Tibial nerve (tissue), 4 donors: ENCODE measurements around the gene PALB2. TPM values are rescaled to one million over a fixed set of nuclear protein-coding genes. Genes with fewer than 3 reads are reported as not detected.

Experiments used
- DNase-seq, 2 donors: peaks; one replicate each; pipeline ENCODE4 v3.0.0-alpha.2; 2019; ENCODE audit warnings: low spot score in 2 of 2
- H3K27ac ChIP-seq, 4 donors: fragments of 200-600 bp; sonication (generic) in 3 of 4; one replicate each; pipeline ENCODE4 v1.5.1; 2017 to 2019; ENCODE audit warnings: mild to moderate bottlenecking in 1 of 4
- H3K27me3 ChIP-seq, 2 donors: fragments of 200-600 bp; sonication (generic) in 1 of 2; one replicate each; pipeline versions ENCODE4 v1.5.1 to v1.6.0; 2017 to 2019
- H3K36me3 ChIP-seq, 3 donors: fragments of 200-600 bp; sonication (generic); one replicate each; pipeline ENCODE4 v1.5.1; 2018 to 2019
- H3K4me1 ChIP-seq, 4 donors: fragments of 200-600 bp; sonication (generic) in 3 of 4; one replicate each; pipeline ENCODE4 v1.5.1; 2017 to 2019
- H3K4me3 ChIP-seq, 4 donors: fragments of 200-600 bp; sonication (generic) in 3 of 4; one replicate each; pipeline ENCODE4 v1.5.1; 2017 to 2019; ENCODE audit warnings: mild to moderate bottlenecking in 1 of 4, moderate library complexity in 1 of 4
- H3K9me3 ChIP-seq, 4 donors: fragments of 200-600 bp; sonication (generic) in 3 of 4; one replicate each; pipeline ENCODE4 v1.5.1; 2017 to 2019
- CTCF ChIP-seq, 5 experiments: fragments of 200-600 bp in 3 of 5; fragments of 450-650 bp in 2 of 5; sonication (generic) in 3 of 5; IDR thresholded peaks; one replicate each; pipeline ENCODE4 v1.5.1; 2016 to 2019; ENCODE audit warnings: antibody characterized with exemption in 5 of 5, mild to moderate bottlenecking in 3 of 5, moderate library complexity in 2 of 5
- EP300 ChIP-seq, 2 donors: sonication (generic); formaldehyde crosslinking; IDR thresholded peaks; one replicate each; pipeline ENCODE4 v1.6.1; 2017; ENCODE audit warnings: antibody characterized with exemption in 2 of 2, mild to moderate bottlenecking in 1 of 2
- POLR2A ChIP-seq, 2 donors: fragments of 450-650 bp; IDR thresholded peaks; one replicate each; pipeline ENCODE4 v1.6.1; 2017; ENCODE audit warnings: antibody characterized with exemption in 2 of 2, mild to moderate bottlenecking in 2 of 2, moderate library complexity in 2 of 2
- WGBS, 2 donors: methylation state at CpG; one replicate each; pipeline ENCODE4 v1.1.5; 2018; 5-methylcytosine and 5-hydroxymethylcytosine counted together
- total RNA-seq, 4 donors: library from RNA; depleted of rRNA; stranded (reverse); fragments of >200 nt; gene quantifications; one replicate each; pipeline ENCODE4 v1.1.0, GENCODE V29; 2016

Gene PALB2
- total RNA-seq, 4 donors from 2014 or later = 9.6 to 19.0 (median 10.7) TPM

- Histone ChIP-seq H3K27me3 (no peaks in the 10 kb centered on the region), H3K36me3 (peaks cover 0 to 98% (median 0%) of the 10 kb centered on the region in 3 donors), H3K27ac (no peak overlapping the region), H3K9me3 (no peaks in the 10 kb centered on the region), H3K4me1 (no peaks in the 10 kb centered on the region), H3K4me3 (no peak overlapping the region)
- WGBS, 2 donors = 73 to 84% methylated on average over 4 of the region's 4 CpGs
- DNase-seq = no peak
- TF ChIP-seq CTCF (IDR thresholded peaks at IDR 0.05) = no peak
- TF ChIP-seq POLR2A (IDR thresholded peaks at IDR 0.05) = no peak
- TF ChIP-seq EP300 (IDR thresholded peaks at IDR 0.05) = no peak
These were observed 32.9 kb downstream of the PALB2 start for GRCh38 chr16:23608194-23608593.

GRCh38 chr16:23607726-23608125 is 33.4 kb downstream of the PALB2 start:
- DNase-seq = no peak
- Histone ChIP-seq H3K4me1 (no peaks in the 10 kb centered on the region), H3K36me3 (peaks cover 0 to 98% (median 0%) of the 10 kb centered on the region in 3 donors), H3K9me3 (no peaks in the 10 kb centered on the region), H3K4me3 (no peak overlapping the region), H3K27ac (no peak overlapping the region), H3K27me3 (no peaks in the 10 kb centered on the region)
- 77 to 78% methylated on average over 6 of the region's 6 CpGs for WGBS, 2 donors
- TF ChIP-seq POLR2A (IDR thresholded peaks at IDR 0.05) = no peak
- TF ChIP-seq EP300 (IDR thresholded peaks at IDR 0.05) = no peak
- no peak for TF ChIP-seq CTCF (IDR thresholded peaks at IDR 0.05)

GRCh38 chr16:23597003-23597756 is 43.9 kb downstream of the PALB2 start:
- H3K27ac ChIP-seq = no peak overlapping the region
- H3K36me3 ChIP-seq = peaks cover 0 to 40% (median 0%) of the 10 kb centered on the region in 3 donors
- TF ChIP-seq EP300 (IDR thresholded peaks at IDR 0.05) = no peak
- no peak for TF ChIP-seq CTCF (IDR thresholded peaks at IDR 0.05)
- TF ChIP-seq POLR2A (IDR thresholded peaks at IDR 0.05) = no peak
- peaks cover 0 to 30% (median 15%) of the 10 kb centered on the region in 4 donors for H3K4me1 ChIP-seq
- no peak overlapping the region for H3K4me3 ChIP-seq
- 77 to 78% methylated on average over 11 of the region's 11 CpGs for WGBS, 2 donors
- no peak for DNase-seq
- no peaks in the 10 kb centered on the region for H3K9me3 ChIP-seq
- no peaks in the 10 kb centered on the region for H3K27me3 ChIP-seq

- Histone ChIP-seq H3K36me3 (peaks cover 0 to 40% (median 0%) of the 10 kb centered on the region in 3 donors), H3K4me1 (peaks cover 0 to 30% (median 15%) of the 10 kb centered on the region in 4 donors), H3K27me3 (no peaks in the 10 kb centered on the region), H3K4me3 (peak within 1 kb of the TSS; percentile 71 to 95 (median 89)), H3K9me3 (no peaks in the 10 kb centered on the region), H3K27ac (peak within 1 kb of the TSS; percentile 49 to 88 (median 78))
- WGBS, 2 donors = 4 to 6% methylated on average over 24 to 44 of the region's 67 CpGs
- peak in 1 of 2 donors; percentile 88 for TF ChIP-seq EP300 (IDR thresholded peaks at IDR 0.05)
- peak; percentile 14 to 16 for TF ChIP-seq POLR2A (IDR thresholded peaks at IDR 0.05)
- TF ChIP-seq CTCF (IDR thresholded peaks at IDR 0.05) = peak; percentile 97 to 100 (median 100)
- DNase-seq = peak; percentile 68 to 83
These were observed 45.0 kb downstream of the PALB2 start, which contains the start of gene NDUFAB1 for GRCh38 chr16:23595951-23596720. TSS of gene NDUFAB1 (minus strand) at chr16:23596316. CDS start at chr16:23596290, 26 bp downstream.
